ENCODE measurements around the gene KLHL20.
"Not testable (repeated sequence)": the region's sequence is repeated elsewhere in the genome, so short reads cannot be mapped to it uniquely, and the experiment has no call there.

KLHL20 gene

DNA sequence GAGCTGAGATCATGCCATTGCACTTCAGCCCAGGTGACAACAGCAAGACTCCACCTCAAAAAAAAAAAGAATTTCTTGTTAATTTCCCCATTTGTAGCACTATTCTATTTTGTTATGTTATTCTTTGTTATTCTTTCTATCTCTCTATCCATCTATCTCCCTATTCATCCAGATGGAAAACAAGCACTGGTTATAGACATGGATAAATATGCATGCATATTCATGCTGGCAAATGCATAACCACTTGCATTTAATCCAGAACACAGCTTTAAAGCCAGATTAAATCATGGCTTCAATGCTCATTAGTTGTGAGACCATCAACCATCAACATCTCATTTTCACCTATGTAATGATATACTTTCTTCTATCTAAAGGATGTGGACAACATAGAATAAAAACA, 21.5 kb upstream of the KLHL20 start:
- Histone ChIP-seq H2AFZ (ENCODE audit: insufficient read depth, low read length, poor library complexity) (no peak overlapping the region), H2AK5ac (ENCODE audit: low read length) (no peak overlapping the region), H3K79me1 (ENCODE audit: low read length) (no peaks in the 10 kb centered on the region), H4K12ac (ENCODE audit: low read depth, low read length) (no peak overlapping the region), H3K27ac (ENCODE audit: low read depth, low read length) (no peak overlapping the region), H3K4me1 (ENCODE audit: control insufficient read depth in 1 of 2, insufficient read depth in 2 of 2, low read length in 2 of 2) (no peaks in the 10 kb centered on the region), H3K4ac (ENCODE audit: low read depth, low read length) (no peak overlapping the region), H3K79me2 (ENCODE audit: control insufficient read depth, insufficient read depth, low read length, poor library complexity) (no peaks in the 10 kb centered on the region), H2BK5ac (ENCODE audit: low read depth, low read length, poor library complexity) (no peak overlapping the region), H3K9me3 (ENCODE audit: insufficient read depth, low read depth, low read length) (no peaks in the 10 kb centered on the region), H3K27me3 (ENCODE audit: insufficient read depth, low read length) (no peaks in the 10 kb centered on the region), H3K18ac (ENCODE audit: low read length) (no peak overlapping the region), H3K4me3 (ENCODE audit: low read depth, low read length) (no peak overlapping the region), H3K23ac (ENCODE audit: low read length) (no peak overlapping the region), H4K91ac (ENCODE audit: low read depth, low read length) (no peak overlapping the region), H3K36me3 (ENCODE audit: control insufficient read depth in 1 of 2, insufficient read depth in 2 of 2, low read length in 2 of 2) (no peaks in the 10 kb centered on the region), H2BK12ac (ENCODE audit: low read length) (no peak overlapping the region), H2BK120ac (ENCODE audit: insufficient read depth, low read length, poor library complexity) (no peak overlapping the region), H4K8ac (ENCODE audit: low read depth, low read length) (no peak overlapping the region), H3K4me2 (ENCODE audit: low read length) (no peak overlapping the region), H3K14ac (ENCODE audit: low read length) (no peak overlapping the region), H3K9ac (ENCODE audit: low read length) (no peak overlapping the region)
- no peak for DNase-seq

DNA sequence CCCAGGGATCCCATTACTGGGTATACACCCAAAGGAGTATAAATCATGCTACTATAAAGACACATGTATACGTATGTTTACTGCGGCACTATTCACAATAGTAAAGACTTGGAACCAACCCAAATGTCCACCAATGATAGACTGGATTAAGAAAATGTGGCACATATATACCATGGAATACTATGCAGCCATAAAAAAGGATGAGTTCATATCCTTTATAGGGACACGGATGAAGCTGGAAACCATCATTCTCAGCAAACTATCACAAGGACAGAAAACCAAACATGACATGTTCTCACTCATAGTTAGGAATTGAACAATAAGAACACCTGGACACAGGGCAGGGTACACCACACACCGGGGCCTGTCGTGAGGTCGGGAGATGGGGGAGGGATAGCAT, 13.5 kb upstream of the KLHL20 start:
- H4K8ac ChIP-seq (ENCODE audit: low read depth, low read length); H3K36me3 ChIP-seq (ENCODE audit: control insufficient read depth in 1 of 2, insufficient read depth in 2 of 2, low read length in 2 of 2); H3K23ac ChIP-seq (ENCODE audit: low read length); H3K27ac ChIP-seq (ENCODE audit: low read depth, low read length); H3K4ac ChIP-seq (ENCODE audit: low read depth, low read length); H3K9ac ChIP-seq (ENCODE audit: low read length); H3K79me1 ChIP-seq (ENCODE audit: low read length); H3K27me3 ChIP-seq (ENCODE audit: insufficient read depth, low read length); H2BK12ac ChIP-seq (ENCODE audit: low read length); H3K18ac ChIP-seq (ENCODE audit: low read length); H2BK5ac ChIP-seq (ENCODE audit: low read depth, low read length, poor library complexity); DNase-seq; H4K12ac ChIP-seq (ENCODE audit: low read depth, low read length); H3K4me1 ChIP-seq (ENCODE audit: control insufficient read depth in 1 of 2, insufficient read depth in 2 of 2, low read length in 2 of 2); H3K14ac ChIP-seq (ENCODE audit: low read length); H3K9me3 ChIP-seq (ENCODE audit: insufficient read depth, low read depth, low read length); H2BK120ac ChIP-seq (ENCODE audit: insufficient read depth, low read length, poor library complexity); H2AFZ ChIP-seq (ENCODE audit: insufficient read depth, low read length, poor library complexity); H2AK5ac ChIP-seq (ENCODE audit: low read length); H3K4me3 ChIP-seq (ENCODE audit: low read depth, low read length); H3K79me2 ChIP-seq (ENCODE audit: control insufficient read depth, insufficient read depth, low read length, poor library complexity); H3K4me2 ChIP-seq (ENCODE audit: low read length); H4K91ac ChIP-seq (ENCODE audit: low read depth, low read length): not testable (repeated sequence)
- no CpG with 5 or more reads among the region's 6 CpGs for WGBS (ENCODE audit: extremely low coverage, insufficient coverage, insufficient read length)

- Histone ChIP-seq H2BK12ac (ENCODE audit: low read length) (no peak overlapping the region), H3K27ac (ENCODE audit: low read depth, low read length) (no peak overlapping the region), H4K91ac (ENCODE audit: low read depth, low read length) (no peak overlapping the region), H2BK120ac (ENCODE audit: insufficient read depth, low read length, poor library complexity) (no peak overlapping the region), H3K4me2 (ENCODE audit: low read length) (no peak overlapping the region), H4K12ac (ENCODE audit: low read depth, low read length) (no peak overlapping the region), H3K9me3 (ENCODE audit: insufficient read depth, low read depth, low read length) (no peaks in the 10 kb centered on the region), H4K8ac (ENCODE audit: low read depth, low read length) (no peak overlapping the region), H3K9ac (ENCODE audit: low read length) (no peak overlapping the region), H2AK5ac (ENCODE audit: low read length) (no peak overlapping the region), H3K4me3 (ENCODE audit: low read depth, low read length) (no peak overlapping the region), H3K27me3 (ENCODE audit: insufficient read depth, low read length) (no peaks in the 10 kb centered on the region), H3K4me1 (ENCODE audit: control insufficient read depth in 1 of 2, insufficient read depth in 2 of 2, low read length in 2 of 2) (no peaks in the 10 kb centered on the region), H3K23ac (ENCODE audit: low read length) (no peak overlapping the region), H3K14ac (ENCODE audit: low read length) (no peak overlapping the region), H3K4ac (ENCODE audit: low read depth, low read length) (no peak overlapping the region), H3K18ac (ENCODE audit: low read length) (no peak overlapping the region), H2BK5ac (ENCODE audit: low read depth, low read length, poor library complexity) (no peak overlapping the region), H3K36me3 (ENCODE audit: control insufficient read depth in 1 of 2, insufficient read depth in 2 of 2, low read length in 2 of 2) (no peaks in the 10 kb centered on the region), H2AFZ (ENCODE audit: insufficient read depth, low read length, poor library complexity) (no peak overlapping the region), H3K79me1 (ENCODE audit: low read length) (no peaks in the 10 kb centered on the region), H3K79me2 (ENCODE audit: control insufficient read depth, insufficient read depth, low read length, poor library complexity) (no peaks in the 10 kb centered on the region)
- no CpG with 5 or more reads among the region's 1 CpG for WGBS (ENCODE audit: extremely low coverage, insufficient coverage, insufficient read length)
- DNase-seq, result peak; percentile 31 to 55
Measured at GRCh38 chr1:173702736-173703135, 12.0 kb upstream of the KLHL20 start.

DNA sequence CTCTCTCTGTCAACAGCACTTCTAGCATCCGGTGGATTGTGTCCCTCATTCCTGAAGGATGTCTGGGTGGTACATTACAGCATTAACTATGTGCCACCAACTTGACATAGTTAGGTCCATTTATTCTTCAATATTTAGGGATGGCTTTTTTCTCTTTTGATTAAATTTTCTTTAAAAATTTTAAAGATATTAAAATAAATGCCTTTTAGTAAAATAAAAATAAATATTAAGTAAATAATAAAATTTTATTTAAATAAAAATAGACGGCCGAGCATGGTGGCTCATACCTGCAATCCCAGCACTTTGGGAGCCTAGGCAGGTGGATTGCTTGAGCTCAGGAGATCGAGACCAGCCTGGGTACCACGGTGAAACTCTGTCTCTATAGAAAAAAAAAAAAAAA, 9.7 kb upstream of the KLHL20 start:
- Histone ChIP-seq H2BK5ac (ENCODE audit: low read depth, low read length, poor library complexity) (no peak overlapping the region), H3K4me2 (ENCODE audit: low read length) (no peak overlapping the region), H3K79me2 (ENCODE audit: control insufficient read depth, insufficient read depth, low read length, poor library complexity) (no peaks in the 10 kb centered on the region), H4K8ac (ENCODE audit: low read depth, low read length) (no peak overlapping the region), H3K27me3 (ENCODE audit: insufficient read depth, low read length) (no peaks in the 10 kb centered on the region), H3K4ac (ENCODE audit: low read depth, low read length) (no peak overlapping the region), H3K9ac (ENCODE audit: low read length) (no peak overlapping the region), H2BK12ac (ENCODE audit: low read length) (no peak overlapping the region), H4K12ac (ENCODE audit: low read depth, low read length) (no peak overlapping the region), H3K9me3 (ENCODE audit: insufficient read depth, low read depth, low read length) (no peaks in the 10 kb centered on the region), H2BK120ac (ENCODE audit: insufficient read depth, low read length, poor library complexity) (no peak overlapping the region), H3K27ac (ENCODE audit: low read depth, low read length) (no peak overlapping the region), H3K36me3 (ENCODE audit: control insufficient read depth in 1 of 2, insufficient read depth in 2 of 2, low read length in 2 of 2) (no peaks in the 10 kb centered on the region), H3K23ac (ENCODE audit: low read length) (no peak overlapping the region), H2AK5ac (ENCODE audit: low read length) (no peak overlapping the region), H3K79me1 (ENCODE audit: low read length) (no peaks in the 10 kb centered on the region), H2AFZ (ENCODE audit: insufficient read depth, low read length, poor library complexity) (no peak overlapping the region), H4K91ac (ENCODE audit: low read depth, low read length) (no peak overlapping the region), H3K4me3 (ENCODE audit: low read depth, low read length) (no peak overlapping the region), H3K18ac (ENCODE audit: low read length) (no peak overlapping the region), H3K14ac (ENCODE audit: low read length) (no peak overlapping the region), H3K4me1 (ENCODE audit: control insufficient read depth in 1 of 2, insufficient read depth in 2 of 2, low read length in 2 of 2) (no peaks in the 10 kb centered on the region)
- no peak for DNase-seq
- WGBS (ENCODE audit: extremely low coverage, insufficient coverage, insufficient read length), result no CpG with 5 or more reads among the region's 5 CpGs

DNA sequence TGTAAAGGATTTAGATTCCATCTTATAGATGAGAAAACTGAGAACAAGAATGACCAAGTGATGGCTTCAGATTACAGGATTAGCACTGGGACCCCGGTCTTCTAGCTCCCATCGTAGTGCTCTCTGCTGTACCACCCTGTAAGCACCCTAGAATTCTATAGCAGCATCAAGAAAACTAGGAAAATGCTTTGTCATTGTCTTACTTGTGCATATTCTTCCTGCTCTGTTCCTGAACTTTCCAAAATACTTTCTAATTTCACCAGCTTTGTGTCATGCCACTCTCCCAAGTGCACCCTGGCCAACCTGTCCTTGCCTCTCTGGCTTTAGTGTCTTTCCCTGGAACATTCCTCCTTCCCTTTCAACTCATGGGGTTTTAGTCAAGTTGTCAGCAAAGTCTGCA, 6.0 kb upstream of the KLHL20 start:
- no peak overlapping the region for H3K9ac ChIP-seq (ENCODE audit: low read length)
- H3K23ac ChIP-seq (ENCODE audit: low read length), result no peak overlapping the region

More for the DNA sequence above, 6.0 kb upstream of the KLHL20 start:
- H3K4ac ChIP-seq (ENCODE audit: low read depth, low read length), result no peak overlapping the region
- DNase-seq, result no peak
- no peak overlapping the region for H3K18ac ChIP-seq (ENCODE audit: low read length)
- no peak overlapping the region for H2AFZ ChIP-seq (ENCODE audit: insufficient read depth, low read length, poor library complexity)
- no CpG with 5 or more reads among the region's 2 CpGs for WGBS (ENCODE audit: extremely low coverage, insufficient coverage, insufficient read length)
- no peak overlapping the region for H2AK5ac ChIP-seq (ENCODE audit: low read length)
- no peaks in the 10 kb centered on the region for H3K27me3 ChIP-seq (ENCODE audit: insufficient read depth, low read length)
- no peaks in the 10 kb centered on the region for H3K79me2 ChIP-seq (ENCODE audit: control insufficient read depth, insufficient read depth, low read length, poor library complexity)
- no peak overlapping the region for H2BK5ac ChIP-seq (ENCODE audit: low read depth, low read length, poor library complexity)
- no peaks in the 10 kb centered on the region for H3K4me1 ChIP-seq (ENCODE audit: control insufficient read depth in 1 of 2, insufficient read depth in 2 of 2, low read length in 2 of 2)
- H2BK12ac ChIP-seq (ENCODE audit: low read length), result no peak overlapping the region
- H4K8ac ChIP-seq (ENCODE audit: low read depth, low read length), result no peak overlapping the region
- no peak overlapping the region for H3K4me3 ChIP-seq (ENCODE audit: low read depth, low read length)
- H3K9me3 ChIP-seq (ENCODE audit: insufficient read depth, low read depth, low read length), result no peaks in the 10 kb centered on the region
- H3K14ac ChIP-seq (ENCODE audit: low read length), result no peak overlapping the region
- no peak overlapping the region for H4K12ac ChIP-seq (ENCODE audit: low read depth, low read length)
- no peak overlapping the region for H4K91ac ChIP-seq (ENCODE audit: low read depth, low read length)
- H3K79me1 ChIP-seq (ENCODE audit: low read length), result no peaks in the 10 kb centered on the region
- H2BK120ac ChIP-seq (ENCODE audit: insufficient read depth, low read length, poor library complexity), result no peak overlapping the region
- no peak overlapping the region for H3K4me2 ChIP-seq (ENCODE audit: low read length)
- no peaks in the 10 kb centered on the region for H3K36me3 ChIP-seq (ENCODE audit: control insufficient read depth in 1 of 2, insufficient read depth in 2 of 2, low read length in 2 of 2)
- no peak overlapping the region for H3K27ac ChIP-seq (ENCODE audit: low read depth, low read length)
